Kasumi-1 (cell line): Measurements from ENCODE around the gene CCDC12.
"Not testable (repeated sequence)": the region's sequence is repeated elsewhere in the genome, so short reads cannot be mapped to it uniquely, and the experiment has no call there.

Experiments
- DNase-seq, 2 experiments: peaks; one replicate each; lab custom pipeline; 2025; lab: John Stamatoyannopoulos, UW

CCDC12 gene

DNA sequence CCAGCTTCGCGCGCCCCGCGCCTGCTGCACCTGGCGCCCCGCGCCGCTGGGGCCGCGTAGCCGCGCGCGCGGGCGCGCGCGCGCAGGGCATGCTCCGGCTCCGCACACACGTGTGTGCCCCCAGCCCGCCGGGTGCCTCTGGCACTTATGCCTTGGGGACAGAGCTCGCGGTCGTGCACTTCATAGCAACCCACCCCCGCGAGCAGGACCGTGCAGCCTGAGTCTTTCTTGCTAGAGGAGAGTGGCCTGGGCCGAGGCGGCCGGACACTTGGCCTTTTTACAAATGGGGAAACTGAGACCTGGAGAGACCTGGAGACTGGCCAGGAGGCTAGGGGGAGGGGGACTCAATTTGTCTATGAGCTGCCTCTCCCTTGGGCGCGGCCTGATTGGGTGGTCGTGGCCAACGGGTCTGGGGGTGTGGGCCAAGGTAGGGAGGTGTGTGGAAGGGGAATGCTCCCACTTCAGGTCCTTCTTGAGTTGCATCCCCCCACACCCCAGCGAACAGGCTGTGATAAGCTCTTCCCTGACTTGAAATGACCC lies 3.5 kb upstream of the CCDC12 start:
- no peak for DNase-seq

- peak; percentile 95 to 97 for DNase-seq
Measured at GRCh38 chr3:46978985-46979944, 2.7 kb upstream of the CCDC12 start, which contains the start of gene NBEAL2. Gene NBEAL2 (plus strand): TSS chr3:46979666. CDS start chr3:46979862, 196 bp downstream.

- DNase-seq, result no peak
Measured at GRCh38 chr3:46978381-46978780, 1.8 kb upstream of the CCDC12 start.

GRCh38 chr3:46977811-46978195 lies 1.3 kb upstream of the CCDC12 start:
- no peak for DNase-seq

- DNase-seq, result peak; percentile 51
Measured at GRCh38 chr3:46974421-46975171, 1.9 kb downstream of the CCDC12 start.

DNA sequence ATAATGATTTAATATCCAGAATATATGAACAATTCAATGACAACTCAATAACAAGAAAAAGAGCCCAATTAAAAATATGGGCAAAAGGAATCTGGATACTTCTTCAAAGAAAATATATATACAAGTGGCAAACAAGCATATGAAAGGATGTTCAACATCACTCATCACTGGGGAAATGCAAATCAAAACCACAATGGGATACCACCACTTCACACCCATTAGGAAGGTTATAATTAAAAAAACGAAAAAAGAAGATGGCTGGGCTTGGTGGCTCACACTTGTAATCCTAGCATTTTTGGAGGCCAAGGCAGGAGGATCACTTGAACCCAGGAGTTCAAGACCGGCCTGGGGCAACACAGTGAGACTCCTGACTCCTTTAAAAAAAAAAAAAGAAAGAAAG lies 4.1 kb downstream of the CCDC12 start:
- no peak for DNase-seq

- peak; percentile 25 to 32 for DNase-seq
Measured at GRCh38 chr3:46971742-46972141, 4.8 kb downstream of the CCDC12 start.

DNA sequence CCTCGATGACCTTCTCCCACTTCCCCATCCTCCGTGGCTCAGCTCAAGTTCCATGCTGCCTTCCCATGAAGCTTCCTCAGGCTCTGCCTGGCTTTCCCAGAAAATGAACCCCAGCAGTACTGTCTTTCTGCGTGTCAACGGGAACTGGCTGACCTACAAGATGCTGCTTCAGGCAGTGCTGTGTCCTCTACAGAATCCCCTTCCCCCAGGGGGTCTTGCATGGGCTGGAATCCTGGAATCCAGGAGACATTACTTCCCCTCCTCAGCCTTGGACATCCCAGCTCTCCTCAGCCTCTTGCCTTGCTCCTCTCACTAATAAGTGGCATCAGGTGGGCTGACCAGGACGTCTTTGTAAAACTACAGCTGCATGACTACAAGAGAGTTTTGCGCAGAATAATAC lies 5.4 kb downstream of the CCDC12 start:
- DNase-seq, result no peak

DNA sequence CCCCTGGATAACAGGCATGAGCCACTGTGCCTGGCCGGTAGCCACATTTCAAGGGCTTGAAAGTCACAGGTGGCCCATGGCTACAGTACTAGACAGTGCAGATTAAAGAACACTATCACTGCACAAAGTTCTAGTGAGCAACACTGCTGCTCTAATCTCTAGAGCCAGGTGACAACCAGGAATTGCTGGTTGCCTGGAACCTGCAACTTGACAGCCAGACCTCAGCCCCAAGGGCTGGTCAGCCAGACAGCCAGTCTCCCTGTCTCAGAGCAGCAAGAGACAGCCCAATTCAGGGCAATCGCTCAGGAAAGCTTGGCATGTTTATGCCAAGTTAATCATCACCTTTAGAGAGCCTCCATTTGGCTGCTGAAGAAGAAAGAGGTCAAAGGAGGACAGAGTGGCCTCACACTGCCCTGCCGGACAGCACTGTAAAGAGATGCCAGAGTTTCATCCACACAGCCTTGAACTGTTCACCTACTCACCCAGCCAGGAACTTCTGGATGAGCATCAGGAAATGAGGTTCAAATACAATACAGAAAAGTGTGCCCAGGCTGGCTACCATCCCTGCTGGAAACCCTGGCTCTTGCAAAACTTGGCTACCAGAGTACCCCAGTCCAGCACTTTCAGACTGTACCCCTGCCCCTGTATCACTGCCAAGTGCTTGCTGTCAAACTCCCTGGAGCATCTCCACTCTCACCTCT lies 6.0 kb downstream of the CCDC12 start:
- no peak for DNase-seq

DNA sequence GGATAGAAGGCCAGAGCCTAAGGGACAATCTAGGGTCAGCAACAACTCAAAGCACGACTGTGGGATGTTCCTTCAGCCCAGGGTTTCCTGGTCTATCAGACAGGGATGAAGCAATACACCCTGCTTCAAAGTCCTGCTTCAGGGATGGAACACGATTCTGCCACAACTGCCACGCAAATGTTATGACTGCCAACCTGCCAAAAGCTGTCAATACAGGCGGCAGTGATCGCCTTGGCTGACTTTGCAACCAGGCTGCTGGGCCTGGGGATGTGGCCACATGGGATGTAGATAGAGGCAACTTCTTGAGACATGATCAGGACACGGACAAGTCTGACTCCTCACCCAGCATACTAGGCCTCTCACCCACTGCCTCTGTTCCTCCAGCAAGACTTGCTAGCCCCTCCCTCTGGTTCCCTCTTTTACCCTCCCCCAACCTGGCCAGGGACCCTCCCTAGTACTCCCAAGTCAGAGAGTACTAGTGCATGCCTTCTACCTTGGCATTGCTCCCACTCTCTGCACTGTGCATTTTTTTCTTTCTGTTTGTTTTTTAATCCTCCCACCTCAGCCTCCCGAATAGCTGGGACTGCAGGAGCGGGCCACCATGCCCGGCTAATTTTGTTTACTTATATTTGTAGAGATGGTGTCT lies 7.6 kb downstream of the CCDC12 start:
- DNase-seq, result no peak

GRCh38 chr3:46966811-46967210 lies 9.7 kb downstream of the CCDC12 start:
- DNase-seq, result peak; percentile 8 to 11

DNA sequence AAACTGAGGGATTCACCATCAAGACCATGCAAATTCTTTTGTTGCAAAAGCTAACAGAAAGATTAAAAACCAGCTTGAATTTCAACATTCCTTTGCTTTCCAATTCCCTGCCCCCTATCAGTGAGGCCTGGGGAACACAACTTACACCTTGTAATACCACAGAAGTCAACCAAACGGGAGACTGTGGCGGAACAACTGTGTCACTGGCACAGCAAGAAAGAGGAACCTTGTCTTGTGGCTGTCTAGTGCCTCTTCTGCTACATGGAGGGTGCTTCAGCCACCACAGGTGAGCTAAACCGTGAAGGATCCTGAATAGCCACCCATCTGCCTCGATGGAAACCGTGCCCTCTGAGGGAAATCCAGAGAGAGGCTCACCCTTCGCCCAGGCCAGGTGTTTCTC lies 11.4 kb downstream of the CCDC12 start:
- DNase-seq, result peak; percentile 75 to 77

DNA sequence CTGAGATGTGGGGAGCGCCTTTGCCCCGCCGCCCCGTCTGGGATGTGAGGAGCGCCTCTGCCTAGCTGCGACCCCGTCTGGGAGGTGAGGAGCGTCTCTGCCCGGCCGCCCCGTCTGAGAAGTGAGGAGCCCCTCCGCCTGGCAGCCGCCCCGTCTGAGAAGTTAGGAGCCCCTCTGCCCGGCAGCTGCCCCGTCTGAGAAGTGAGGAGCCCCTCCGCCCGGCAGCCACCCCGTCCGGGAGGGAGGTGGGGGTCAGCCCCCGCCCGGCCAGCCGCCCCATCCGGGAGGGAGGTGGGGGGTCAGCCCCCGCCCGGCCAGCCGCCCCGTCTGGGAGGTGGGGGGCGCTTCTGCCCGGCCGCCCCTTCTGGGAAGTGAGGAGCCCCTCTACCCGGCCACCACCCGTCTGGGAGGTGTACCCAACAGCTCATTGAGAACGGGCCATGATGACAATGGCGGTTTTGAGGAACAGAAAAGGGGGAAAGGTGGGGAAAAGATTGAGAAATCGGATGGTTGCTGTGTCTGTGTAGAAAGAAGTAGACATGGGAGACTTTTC lies 12.4 kb downstream of the CCDC12 start:
- not testable (repeated sequence) for DNase-seq

DNA sequence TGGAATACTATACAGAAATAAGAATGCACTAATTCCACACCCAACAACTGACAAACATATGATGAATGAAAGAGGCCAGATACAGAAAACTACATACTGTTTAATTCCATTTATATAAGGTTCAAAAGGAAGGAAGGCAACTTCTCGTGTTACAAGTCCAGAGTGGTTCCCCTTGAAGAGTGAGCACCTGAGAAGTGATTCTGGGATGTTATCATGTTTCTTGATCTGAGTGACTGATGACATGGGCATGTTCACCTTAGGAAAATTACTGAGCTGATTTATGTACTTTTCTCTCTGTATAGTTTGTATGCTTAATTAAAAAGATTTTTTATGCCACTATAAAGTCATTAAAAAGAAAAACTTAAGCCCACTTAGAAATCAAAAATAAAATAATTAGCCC lies 13.6 kb downstream of the CCDC12 start:
- DNase-seq, result no peak

DNA sequence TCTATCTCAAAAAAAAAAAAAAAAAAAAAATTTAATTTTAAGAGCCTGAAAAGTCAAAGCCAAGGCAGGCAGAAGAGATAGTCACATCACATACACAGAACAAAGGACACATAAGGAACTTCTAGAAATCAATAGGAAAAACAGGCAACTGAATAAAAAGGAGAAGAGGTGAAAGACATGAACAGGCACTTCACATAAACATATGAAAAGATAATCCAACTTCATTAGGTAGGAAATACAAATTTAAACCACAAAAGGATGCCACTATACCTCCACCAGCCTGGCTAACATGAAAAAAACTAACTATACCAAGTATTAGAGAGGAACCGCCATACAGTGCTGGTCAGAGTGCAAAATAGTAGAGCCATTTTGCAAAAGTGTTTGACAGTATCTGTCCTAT lies 14.1 kb downstream of the CCDC12 start:
- DNase-seq, result no peak

- no peak for DNase-seq
Measured at GRCh38 chr3:46960835-46961234, 15.7 kb downstream of the CCDC12 start.

DNA sequence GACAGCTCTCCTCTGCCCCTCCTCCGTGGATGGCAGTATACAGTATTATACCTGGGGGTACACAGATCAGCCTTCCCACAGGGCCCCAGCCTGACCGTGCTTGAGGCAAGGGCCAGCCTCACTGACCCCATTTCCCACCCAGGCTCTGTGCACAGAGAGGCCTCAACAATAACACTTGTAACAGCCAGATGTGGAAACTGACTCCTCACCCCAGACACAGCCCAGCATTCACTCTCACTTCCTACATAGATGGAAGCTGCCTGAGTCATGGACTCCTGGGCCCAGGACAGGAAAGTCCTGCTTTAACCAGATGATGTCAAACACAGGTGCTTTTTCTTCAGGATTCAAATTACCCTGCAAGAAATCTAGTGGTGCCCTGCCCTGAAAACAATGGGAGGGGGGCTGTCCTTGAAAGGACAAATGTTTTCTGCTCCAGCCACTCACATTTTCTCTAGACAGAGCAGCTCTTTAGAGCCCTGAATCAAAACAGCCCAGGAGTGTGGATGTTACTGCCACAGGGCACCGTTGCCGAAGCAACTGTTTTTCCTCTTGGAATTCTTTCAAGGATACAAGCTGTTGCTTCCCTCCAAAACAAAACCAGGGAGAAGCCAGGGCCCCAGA lies 16.4 kb downstream of the CCDC12 start:
- DNase-seq, result no peak

- DNase-seq, result no peak
Measured at GRCh38 chr3:46959161-46959511, 17.4 kb downstream of the CCDC12 start.

- DNase-seq, result no peak
Measured at GRCh38 chr3:46958467-46959160, 17.9 kb downstream of the CCDC12 start.

- DNase-seq, result no peak
Measured at GRCh38 chr3:46957092-46957820, 19.3 kb downstream of the CCDC12 start.
